ENCODE results near the gene GLRA1. TPM values are rescaled to one million over a fixed set of nuclear protein-coding genes. Genes with fewer than 3 reads are reported as not detected.

Gene GLRA1
- total RNA-seq, 1 experiment from 2014 or later: not detected

- CTCF ChIA-PET: interaction anchor here (0.5 kb wide), 1 partner anchor 179 kb away, joined by 3 read pairs; no protein-coding TSS in a partner anchor
These were observed 19.1 kb downstream of the GLRA1 start for GRCh38 chr5:151905557-151905961.

GRCh38 chr5:151904909-151905308, 19.7 kb downstream of the GLRA1 start:
- Mint-ChIP-seq H3K27ac (ENCODE audit: unreplicated experiment) (no peak overlapping the region), H3K36me3 (ENCODE audit: insufficient read depth, unreplicated experiment) (no peaks in the 10 kb centered on the region), H3K4me1 (ENCODE audit: low read depth, unreplicated experiment) (no peaks in the 10 kb centered on the region), H3K27me3 (ENCODE audit: unreplicated experiment) (peaks cover 84% of the 10 kb centered on the region), H3K4me3 (ENCODE audit: low read depth, unreplicated experiment) (no peak overlapping the region), H3K9me3 (ENCODE audit: low read depth, unreplicated experiment) (no peaks in the 10 kb centered on the region)
- no peak for DNase-seq
- intact Hi-C loops (cut with micrococcal nuclease; ENCODE audit: unreplicated experiment): no loop called here
- TF ChIP-seq CTCF (IDR thresholded peaks at IDR 0.05; ENCODE audit: unreplicated experiment): no peak
- BruUV-seq (replicated peaks): no TSS peak
- CTCF ChIA-PET: interaction anchor here (0.5 to 0.7 kb wide), 2 partner anchors 123 to 178 kb away, joined by 3 read pairs; no protein-coding TSS in a partner anchor

More at GRCh38 chr5:151905557-151905961, 19.1 kb downstream of the GLRA1 start:
- Mint-ChIP-seq H3K27ac (ENCODE audit: unreplicated experiment) (no peak overlapping the region), H3K4me3 (ENCODE audit: low read depth, unreplicated experiment) (no peak overlapping the region), H3K36me3 (ENCODE audit: insufficient read depth, unreplicated experiment) (no peaks in the 10 kb centered on the region), H3K4me1 (ENCODE audit: low read depth, unreplicated experiment) (no peaks in the 10 kb centered on the region), H3K9me3 (ENCODE audit: low read depth, unreplicated experiment) (no peaks in the 10 kb centered on the region), H3K27me3 (ENCODE audit: unreplicated experiment) (peaks cover 78% of the 10 kb centered on the region)
- intact Hi-C loops (cut with micrococcal nuclease; ENCODE audit: unreplicated experiment): no loop called here
- TF ChIP-seq CTCF (IDR thresholded peaks at IDR 0.05; ENCODE audit: unreplicated experiment): no peak
- DNase-seq: no peak
- no TSS peak for BruUV-seq (replicated peaks)

GRCh38 chr5:151904127-151904526, 20.5 kb downstream of the GLRA1 start:
- DNase-seq: no peak
- Mint-ChIP-seq H3K27ac (ENCODE audit: unreplicated experiment) (no peak overlapping the region), H3K36me3 (ENCODE audit: insufficient read depth, unreplicated experiment) (no peaks in the 10 kb centered on the region), H3K27me3 (ENCODE audit: unreplicated experiment) (peaks cover 90% of the 10 kb centered on the region), H3K9me3 (ENCODE audit: low read depth, unreplicated experiment) (no peaks in the 10 kb centered on the region), H3K4me1 (ENCODE audit: low read depth, unreplicated experiment) (no peaks in the 10 kb centered on the region), H3K4me3 (ENCODE audit: low read depth, unreplicated experiment) (no peak overlapping the region)
- no peak for TF ChIP-seq CTCF (IDR thresholded peaks at IDR 0.05; ENCODE audit: unreplicated experiment)
- intact Hi-C loops (cut with micrococcal nuclease; ENCODE audit: unreplicated experiment): no loop called here
- BruUV-seq (replicated peaks): no TSS peak
- CTCF ChIA-PET: interaction anchor here (0.7 kb wide), 1 partner anchor 122 kb away, joined by 3 read pairs; no protein-coding TSS in a partner anchor

- H3K9me3 Mint-ChIP-seq (ENCODE audit: low read depth, unreplicated experiment): no peaks in the 10 kb centered on the region
- no peaks in the 10 kb centered on the region for H3K36me3 Mint-ChIP-seq (ENCODE audit: insufficient read depth, unreplicated experiment)
- H3K4me1 Mint-ChIP-seq (ENCODE audit: low read depth, unreplicated experiment): no peaks in the 10 kb centered on the region
- intact Hi-C loops (cut with micrococcal nuclease; ENCODE audit: unreplicated experiment): no loop called here
- BruUV-seq (replicated peaks): no TSS peak
- no peak overlapping the region for H3K27ac Mint-ChIP-seq (ENCODE audit: unreplicated experiment)
- TF ChIP-seq CTCF (IDR thresholded peaks at IDR 0.05; ENCODE audit: unreplicated experiment): no peak
- H3K27me3 Mint-ChIP-seq (ENCODE audit: unreplicated experiment): peaks cover 90% of the 10 kb centered on the region
- CTCF ChIA-PET: no interaction called here
- no peak for DNase-seq
- no peak overlapping the region for H3K4me3 Mint-ChIP-seq (ENCODE audit: low read depth, unreplicated experiment)
These were observed 21.4 kb downstream of the GLRA1 start for GRCh38 chr5:151903243-151903653.

Data from Calu3 (cell line).